Measurements from ENCODE around the gene ACBD5.
"Not testable (repeated sequence)": the region's sequence is repeated elsewhere in the genome, so short reads cannot be mapped to it uniquely, and the experiment has no call there.

ACBD5 gene

DNA sequence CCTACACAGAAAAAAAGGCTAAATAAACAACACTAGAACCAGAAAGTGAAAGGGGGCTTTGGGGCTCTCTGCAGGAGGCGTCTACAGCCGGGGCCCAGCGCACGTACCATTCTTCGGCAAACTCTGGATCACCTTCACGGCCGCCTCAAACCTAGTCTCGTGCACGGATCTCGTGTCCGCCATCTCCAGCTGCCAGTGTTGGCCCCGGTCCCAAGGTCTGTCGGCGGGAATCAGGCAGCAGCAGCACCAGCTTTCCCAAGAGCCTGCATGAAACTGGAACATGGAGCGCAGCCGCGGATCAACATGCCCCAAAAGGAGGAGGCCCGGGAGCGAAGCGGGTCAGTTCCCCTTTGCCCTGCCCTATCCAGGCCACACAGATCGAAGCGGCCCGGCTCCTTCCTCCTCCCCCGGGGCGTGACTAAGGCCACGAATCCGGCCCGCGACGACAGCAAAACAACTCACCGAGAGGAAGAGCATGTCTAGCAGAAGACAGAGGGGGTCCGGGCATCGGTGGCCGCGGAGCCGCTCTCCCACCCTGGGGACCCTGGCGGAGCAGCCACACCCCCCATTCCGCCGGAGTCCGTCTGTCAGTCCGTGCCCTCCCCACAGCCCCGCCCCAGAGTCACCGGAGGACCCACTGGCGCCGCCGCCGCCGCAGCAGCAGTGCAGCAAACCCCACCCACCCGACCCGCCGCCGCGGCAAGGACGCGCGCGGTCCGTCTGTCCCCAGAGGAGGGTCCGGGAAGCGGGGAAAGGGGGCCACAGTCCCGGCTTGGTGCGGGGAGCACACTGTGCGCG, at the start of gene ACBD5:
Gene ACBD5 (minus strand): TSS at position 586 of the 798 bp plus-strand sequence. CDS start 109 bp downstream, at position 477.
- peak; percentile 91 for DNase-seq

- DNase-seq = peak; percentile 9
Measured at GRCh38 chr10:27285093-27285492, 44.5 kb upstream of the ACBD5 start.

GRCh38 chr10:27276581-27276980, 36.0 kb upstream of the ACBD5 start:
- DNase-seq = no peak

DNA sequence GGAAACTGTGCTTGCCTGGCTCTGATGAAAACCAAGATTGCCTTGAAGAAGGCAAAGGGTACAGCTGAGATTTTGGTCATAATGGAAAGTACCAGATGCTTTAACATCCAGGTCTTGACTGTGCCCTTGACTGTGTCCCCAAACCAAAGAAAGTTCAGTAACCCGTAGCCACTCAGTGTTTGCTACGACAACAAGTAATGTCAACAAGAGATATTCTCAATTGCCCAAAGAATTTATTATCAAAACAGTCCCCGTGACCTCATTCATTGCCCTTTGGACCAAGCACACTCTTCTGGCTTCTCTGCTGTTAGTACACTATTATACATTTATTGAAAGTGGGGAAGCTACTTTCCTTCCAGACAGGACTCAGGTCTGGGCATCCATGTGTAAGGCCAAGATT, 25.4 kb upstream of the ACBD5 start:
- DNase-seq = not testable (repeated sequence)

DNA sequence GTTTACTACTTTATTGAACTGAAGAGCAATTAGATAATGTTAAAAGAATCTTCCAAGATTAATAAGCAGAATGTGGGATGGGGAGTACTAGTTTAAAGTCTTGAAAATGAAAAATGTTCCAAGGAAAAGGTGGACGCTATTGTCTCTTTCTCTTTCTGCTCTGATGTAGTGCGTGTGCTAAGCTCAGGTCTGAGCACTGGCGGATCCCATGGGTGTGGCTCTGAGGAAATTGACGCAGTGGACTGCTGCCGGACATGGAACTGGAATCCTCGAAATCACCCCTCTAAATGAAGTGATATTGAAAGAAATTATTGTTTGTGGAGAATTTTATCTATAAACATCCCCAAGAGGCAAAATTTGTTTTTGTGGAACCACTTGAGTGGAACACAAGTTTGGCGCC, 22.2 kb upstream of the ACBD5 start:
- DNase-seq = not testable (repeated sequence)

DNA sequence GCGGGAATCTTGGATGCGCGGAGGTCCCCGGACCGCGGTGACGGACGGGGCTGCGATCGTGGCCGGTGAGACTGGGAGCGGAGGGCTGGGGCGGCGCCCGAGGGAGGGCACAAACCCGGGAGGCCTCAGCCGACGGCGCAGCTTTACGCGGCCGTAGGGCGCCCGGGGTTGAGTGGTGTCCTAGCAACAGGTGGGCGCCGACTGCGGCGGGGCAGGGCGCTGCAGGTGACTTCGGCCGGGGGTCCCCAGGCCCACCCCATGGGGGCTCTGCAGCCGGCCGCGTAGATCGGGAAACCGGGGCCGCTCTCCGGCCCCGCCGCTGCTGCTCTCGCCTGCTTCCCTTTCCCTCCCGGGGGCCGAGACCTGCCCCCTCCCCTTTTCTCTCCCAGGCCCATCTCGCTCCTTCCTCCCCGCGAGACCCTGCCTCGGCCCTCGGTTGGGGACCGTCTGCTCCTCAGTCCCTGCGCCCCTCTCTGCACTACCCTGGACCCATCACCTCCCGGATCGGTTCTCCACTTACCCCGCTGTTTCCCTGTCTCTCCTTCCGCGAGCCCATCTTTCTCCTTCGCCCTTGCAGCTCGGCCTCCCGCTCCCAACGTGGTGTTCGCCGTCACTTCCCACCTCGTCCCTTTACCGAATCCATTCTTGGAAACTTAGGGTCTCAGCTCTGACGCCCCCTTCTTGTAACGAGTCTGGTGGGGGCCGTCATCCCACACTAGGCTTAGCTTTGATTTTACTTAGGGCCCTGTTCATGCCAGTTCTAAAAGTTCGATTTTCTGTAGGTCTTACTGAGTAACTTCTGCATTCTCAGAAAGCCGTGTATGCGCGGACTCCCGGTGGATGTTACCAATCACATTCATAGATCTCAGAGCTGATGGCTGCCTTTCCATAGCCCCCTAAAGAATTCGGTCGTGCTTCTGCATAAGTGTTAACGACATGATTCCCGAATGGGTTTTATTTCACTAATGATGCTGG, 18.5 kb upstream of the ACBD5 start:
- no peak for DNase-seq

GRCh38 chr10:27258492-27258837, 17.9 kb upstream of the ACBD5 start:
- no peak for DNase-seq

DNA sequence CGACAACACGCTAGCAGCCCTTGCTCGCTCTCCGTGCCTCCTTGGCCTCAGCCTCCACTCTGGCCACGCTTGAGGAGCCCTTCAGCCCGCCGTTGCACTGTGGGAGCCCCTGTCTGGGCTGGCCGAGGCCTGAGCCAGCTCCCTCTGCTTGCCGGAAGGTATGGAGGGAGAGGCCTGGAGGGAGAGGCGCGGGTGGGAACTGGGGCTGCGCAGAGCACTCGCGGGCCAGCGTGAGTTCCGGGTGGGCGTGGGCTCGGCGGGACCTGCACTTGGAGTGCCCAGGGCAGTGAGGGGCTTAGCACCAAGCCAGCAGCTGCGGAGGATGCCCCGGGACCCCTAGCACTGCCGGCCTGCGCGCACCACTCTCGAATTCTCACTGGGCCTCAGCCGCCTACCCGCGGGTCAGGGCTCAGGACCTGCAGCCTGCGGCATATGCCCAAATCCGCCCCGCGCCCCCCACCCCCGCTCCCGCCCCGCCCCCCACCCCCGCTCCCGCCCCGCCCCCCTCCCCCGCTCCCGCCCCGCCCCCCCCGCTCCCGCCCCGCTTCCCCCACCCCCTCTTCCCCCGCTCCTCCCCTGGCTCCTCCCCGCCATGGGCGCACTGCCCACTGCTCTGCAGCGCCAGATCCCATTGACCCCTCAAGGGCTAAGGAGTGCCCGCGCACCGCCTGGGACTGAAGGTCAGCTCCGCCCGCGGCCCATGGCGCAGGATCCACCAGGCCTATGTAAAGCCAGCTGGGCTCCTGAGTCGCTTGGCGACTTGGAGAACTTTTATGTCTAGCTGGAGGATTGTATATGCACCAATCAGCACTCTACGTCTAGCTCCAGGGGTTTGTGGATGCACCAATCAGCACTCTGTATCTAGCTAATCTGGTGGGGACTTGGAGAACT, 15.9 kb upstream of the ACBD5 start:
- DNase-seq = no peak

- no peak for DNase-seq
Measured at GRCh38 chr10:27253576-27253975, 13.0 kb upstream of the ACBD5 start.

GRCh38 chr10:27252267-27253000, 11.8 kb upstream of the ACBD5 start:
- peak; percentile 60 for DNase-seq

GRCh38 chr10:27251554-27251953, 11.0 kb upstream of the ACBD5 start:
- DNase-seq = no peak

- no peak for DNase-seq
Measured at GRCh38 chr10:27248215-27248614, 7.6 kb upstream of the ACBD5 start.

- DNase-seq = no peak
Measured at GRCh38 chr10:27247441-27247840, 6.8 kb upstream of the ACBD5 start.

DNA sequence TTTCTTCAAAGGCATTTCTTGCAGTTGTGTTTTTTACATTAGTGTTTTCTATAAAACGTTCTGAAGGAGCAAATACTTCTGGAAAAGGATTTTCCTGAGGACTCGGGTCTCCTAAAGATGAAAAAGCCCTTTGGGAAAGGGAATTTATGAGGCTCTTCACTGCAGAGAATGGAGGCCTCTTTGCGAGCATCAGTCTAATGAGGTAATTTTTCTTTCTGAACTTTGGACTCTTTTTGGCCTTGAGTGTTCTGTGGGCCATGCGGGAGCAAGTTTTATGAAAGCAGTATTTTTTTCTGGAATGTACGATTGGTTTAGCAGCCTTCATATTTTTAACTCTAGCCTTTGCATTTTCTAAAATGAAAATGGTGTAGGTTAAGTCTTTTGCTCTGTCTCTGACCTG, 6.4 kb upstream of the ACBD5 start:
- no peak for DNase-seq

DNA sequence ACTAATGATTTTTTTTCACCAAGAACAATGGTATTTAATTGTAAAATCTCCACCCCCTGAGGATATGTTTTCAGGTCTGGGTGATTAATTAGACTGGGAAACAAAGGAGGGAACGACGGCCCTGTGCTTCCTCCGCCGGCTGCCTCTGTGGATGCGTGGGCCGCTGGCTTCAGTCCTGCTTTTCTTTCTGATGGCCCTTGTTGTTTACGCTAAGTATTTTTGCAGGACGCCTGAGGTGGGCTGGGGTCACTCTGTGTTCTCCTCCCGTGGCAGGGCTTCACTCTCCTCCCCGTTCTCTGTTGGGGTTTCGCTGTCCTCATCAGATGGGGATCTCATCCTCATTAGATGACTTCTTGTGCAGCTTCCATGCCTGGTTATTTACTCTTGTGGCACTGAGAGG, 5.2 kb upstream of the ACBD5 start:
- no peak for DNase-seq

DNA sequence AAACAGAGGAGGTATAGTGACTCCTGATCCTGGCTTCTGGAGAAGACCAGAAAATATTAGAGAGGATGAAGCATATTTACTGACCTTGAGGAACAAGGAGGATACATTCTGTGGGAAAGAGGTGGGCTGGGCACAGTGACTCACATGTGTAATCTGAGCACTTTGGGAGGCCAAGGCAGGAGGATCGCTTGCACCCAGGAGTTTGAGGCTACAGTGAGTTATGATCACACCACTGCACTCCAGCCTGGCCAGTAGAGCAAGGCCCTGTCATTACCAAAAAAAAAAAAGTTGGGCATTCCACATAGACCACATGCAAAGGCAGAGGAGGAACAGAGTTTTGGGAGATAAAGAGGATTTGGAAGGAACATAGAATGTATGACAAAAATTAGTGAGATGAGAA, 4.4 kb upstream of the ACBD5 start:
- DNase-seq = no peak

- DNase-seq = peak; percentile 80
Measured at GRCh38 chr10:27242951-27243551, 2.5 kb upstream of the ACBD5 start.

DNA sequence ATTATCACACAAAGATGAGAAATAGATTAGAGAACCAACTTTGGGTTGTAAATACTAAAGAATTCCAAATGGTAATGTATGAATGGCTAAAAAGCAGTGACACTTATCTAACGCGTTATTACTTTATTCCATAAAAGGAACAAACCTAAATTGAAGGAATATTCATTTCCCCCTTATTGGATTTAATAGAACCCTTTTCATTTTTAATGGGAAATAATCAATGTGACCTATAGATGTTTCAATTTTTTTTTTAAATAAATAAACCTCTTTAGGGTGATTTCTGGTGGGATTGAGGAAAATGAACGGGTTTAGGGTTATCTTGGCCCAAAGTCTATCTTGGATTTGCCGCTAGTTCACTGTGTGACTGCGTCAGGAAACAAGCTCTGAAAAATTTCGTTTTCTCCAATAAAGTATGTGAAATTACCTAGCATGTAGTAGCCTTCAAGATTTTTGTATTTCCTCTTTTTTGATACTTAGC, 1.9 kb upstream of the ACBD5 start:
- no peak for DNase-seq

GRCh38 chr10:27241652-27242472, 1.3 kb upstream of the ACBD5 start:
- peak; percentile 93 for DNase-seq

- DNase-seq = peak; percentile 69
Measured at GRCh38 chr10:27241010-27241651, 534 bp upstream of the ACBD5 start.
